ENCODE results near the gene AQP6.

- TF ChIP-seq CTCF (IDR thresholded peaks at IDR 0.05) (no peak), POLR2A (IDR thresholded peaks at IDR 0.05) (no peak)
Observed at GRCh38 chr12:49955899-49956662, 16.7 kb upstream of the AQP6 start.
